ENCODE measurements around the gene ZBTB16. TPM values are rescaled to one million over a fixed set of nuclear protein-coding genes. Genes with fewer than 3 reads are reported as not detected.
A peak's percentile ranks its signal among the peaks of the same experiment; 100 is the strongest.

ZBTB16 gene
- total and polyA plus RNA-seq, 2 donors (not counting 3 experiments of a cell fraction or from before 2014, with no cell fraction given) = 9.8 to 20.3 TPM

GRCh38 chr11:114109206-114110090 is 49.9 kb downstream of the ZBTB16 start:
- POLR2A ChIA-PET = no interaction called here
- FAIRE-seq = peak; percentile 26
- Histone ChIP-seq H3K36me3 (ENCODE audit: control insufficient read depth in 2 of 2, extremely low read depth in 1 of 2, insufficient read depth in 2 of 2, low read length in 2 of 2) (no peaks in the 10 kb centered on the region), H3K4me2 (ENCODE audit: insufficient read depth, low read length) (no peak overlapping the region), H2AFZ (ENCODE audit: low read depth, low read length) (no peak overlapping the region), H3K9me1 (replicated peaks; ENCODE audit: control insufficient read depth, extremely low read depth, insufficient read depth, low read length) (no peaks in the 10 kb centered on the region), H3K27me3 (ENCODE audit: control insufficient read depth in 2 of 2, insufficient read depth in 2 of 2, low read length in 2 of 2) (peaks cover 2% of the 10 kb centered on the region in 2 experiments), H4K20me1 (replicated peaks; ENCODE audit: control insufficient read depth, extremely low read depth, insufficient read depth, low read length) (peaks cover 2% of the 10 kb centered on the region), H3K9ac (replicated peaks; ENCODE audit: extremely low read depth, insufficient read depth, low read length) (no peak overlapping the region), H3K9me3 (replicated peaks; ENCODE audit: control insufficient read depth, insufficient read depth, low read length) (no peaks in the 10 kb centered on the region), H3K27ac (ENCODE audit: insufficient read depth, low read depth, low read length) (no peak overlapping the region), H3K79me2 (ENCODE audit: control insufficient read depth, insufficient read depth, low read length) (no peaks in the 10 kb centered on the region), H3K4me1 (ENCODE audit: control insufficient read depth, extremely low read depth, insufficient read depth, low read length) (peaks cover 20% of the 10 kb centered on the region), H3K4me3 (replicated peaks in 1 of 3; ENCODE audit: insufficient read depth in 1 of 3, low read depth in 1 of 3, low read length in 3 of 3) (no peak overlapping the region)
- no TSS peak for BruUV-seq (replicated peaks)
- no peak for TF ChIP-seq CTCF (IDR thresholded peaks at IDR 0.05; ENCODE audit: extremely low read depth in 1 of 2, insufficient read depth in 1 of 2, low read depth in 1 of 2, low read length in 2 of 2)
- no peak for TF ChIP-seq MAX (IDR thresholded peaks at IDR 0.05; ENCODE audit: insufficient read depth, insufficient read length)
- TF ChIP-seq GATA2 (IDR thresholded peaks at IDR 0.05; ENCODE audit: insufficient read depth, insufficient read length, low read depth, low read length) = no peak
- TF ChIP-seq POLR2A (IDR thresholded peaks at IDR 0.05; ENCODE audit: low read depth, low read length) = no peak
- no peak for TF ChIP-seq EZH2 (IDR thresholded peaks at IDR 0.05; ENCODE audit: borderline replicate concordance, low read depth, low read length, severe bottlenecking)
- no peak for TF ChIP-seq JUN (IDR thresholded peaks at IDR 0.05; ENCODE audit: borderline replicate concordance, insufficient read depth, insufficient read length, low read depth)
- no peak for TF ChIP-seq FOS (IDR thresholded peaks at IDR 0.05; ENCODE audit: borderline replicate concordance, insufficient read depth, low read length)
- TF ChIP-seq MYC (IDR thresholded peaks at IDR 0.05; ENCODE audit: low read depth, low read length) = no peak
- no peak for TF ChIP-seq POLR2AphosphoS5 (IDR thresholded peaks at IDR 0.05; ENCODE audit: insufficient read depth, low read depth, low read length)
- CTCF ChIA-PET = interaction anchor here (1.4 to 2.2 kb wide), 4 partner anchors 14 to 152 kb away, joined by 4 to 5 read pairs (median 4); no protein-coding TSS in a partner anchor
- dilution Hi-C loops (cut with MboI; ENCODE audit: extremely low pct_ligation_motif_present, low sequenced_read_pairs) (no loop called here), intact Hi-C loops (cut with micrococcal nuclease) (loop anchor here (2.0 kb wide), 1 partner anchor 29 kb away; no protein-coding TSS in a partner anchor)
- DNase-seq (ENCODE audit: low read depth, low spot score) = no peak

Measured in endothelial cell of umbilical vein (primary cell).